Activated naive CD8-positive, alpha-beta T cell treated with anti-CD3 and anti-CD28 coated beads, Interleukin-2, amount 50 U/mL, for 24 hours (primary cell): Measurements from ENCODE around the gene TUBA3E.
"Not testable (repeated sequence)": the region's sequence is repeated elsewhere in the genome, so short reads cannot be mapped to it uniquely, and the experiment has no call there.

Experiments used
- ATAC-seq: fragments of 150-1000 bp; cut with Tn5 transposase; one replicate; pipeline ENCODE4 v1.10.0; 2021
- DNase-seq: peaks from one replicate; pipeline ENCODE4 v3.0.0; 2021
- H3K27ac Mint-ChIP-seq: one replicate; pipeline ENCODE4 v1.8.0; 2021; ENCODE audit warnings: mild to moderate bottlenecking, mixed read lengths
- H3K27me3 Mint-ChIP-seq: one replicate; pipeline ENCODE4 v1.8.0; 2021; ENCODE audit warnings: mixed read lengths
- H3K36me3 Mint-ChIP-seq: one replicate; pipeline ENCODE4 v1.8.0; 2021; ENCODE audit warnings: low read depth, mixed read lengths
- H3K4me1 Mint-ChIP-seq: one replicate; pipeline ENCODE4 v1.8.0; 2021; ENCODE audit warnings: mixed read lengths
- H3K4me3 Mint-ChIP-seq: one replicate; pipeline ENCODE4 v1.8.0; 2021; ENCODE audit warnings: mild to moderate bottlenecking, moderate library complexity, mixed read lengths
- H3K9me3 Mint-ChIP-seq: one replicate; pipeline ENCODE4 v1.8.0; 2021; ENCODE audit warnings: mixed read lengths

TUBA3E gene

GRCh38 chr2:130152136-130152815, 46.0 kb downstream of the TUBA3E start:
- not testable (repeated sequence) for ATAC-seq, H3K9me3 Mint-ChIP-seq, H3K4me3 Mint-ChIP-seq, H3K4me1 Mint-ChIP-seq, H3K36me3 Mint-ChIP-seq, H3K27ac Mint-ChIP-seq, H3K27me3 Mint-ChIP-seq, DNase-seq

GRCh38 chr2:130151145-130151512, 47.1 kb downstream of the TUBA3E start:
- not testable (repeated sequence) for H3K27me3 Mint-ChIP-seq, H3K4me3 Mint-ChIP-seq, H3K9me3 Mint-ChIP-seq, ATAC-seq, DNase-seq, H3K36me3 Mint-ChIP-seq, H3K4me1 Mint-ChIP-seq, H3K27ac Mint-ChIP-seq

- ATAC-seq (no peak), DNase-seq (no peak)
- no peaks in the 10 kb centered on the region for H3K4me1 Mint-ChIP-seq
- no peak overlapping the region for H3K4me3 Mint-ChIP-seq
- H3K27ac Mint-ChIP-seq = no peak overlapping the region
- no peaks in the 10 kb centered on the region for H3K9me3 Mint-ChIP-seq
- H3K27me3 Mint-ChIP-seq = peaks cover 5% of the 10 kb centered on the region
- peaks cover 6% of the 10 kb centered on the region for H3K36me3 Mint-ChIP-seq
These were observed 47.8 kb downstream of the TUBA3E start for GRCh38 chr2:130150181-130151144.

- not testable (repeated sequence) for H3K27me3 Mint-ChIP-seq, ATAC-seq, H3K36me3 Mint-ChIP-seq, H3K9me3 Mint-ChIP-seq, DNase-seq, H3K4me1 Mint-ChIP-seq, H3K27ac Mint-ChIP-seq, H3K4me3 Mint-ChIP-seq
These were observed 49.7 kb downstream of the TUBA3E start for GRCh38 chr2:130148515-130148914.

GRCh38 chr2:130145006-130145414, 53.2 kb downstream of the TUBA3E start, which contains the start of gene CCDC74B:
CCDC74B (minus strand) TSS chr2:130145112; CDS start chr2:130144996, 116 bp downstream.
- Mint-ChIP-seq H3K27ac (peak within 1 kb of the TSS; percentile 31), H3K4me3 (peak within 1 kb of the TSS; percentile 72)
- not testable (repeated sequence) for H3K4me1 Mint-ChIP-seq, H3K36me3 Mint-ChIP-seq, H3K9me3 Mint-ChIP-seq, H3K27me3 Mint-ChIP-seq
- DNase-seq = peak; percentile 70
- ATAC-seq = peak; percentile 87

GRCh38 chr2:130143266-130144039, 54.8 kb downstream of the TUBA3E start:
- H3K9me3 Mint-ChIP-seq, H3K36me3 Mint-ChIP-seq, DNase-seq, H3K27me3 Mint-ChIP-seq, H3K27ac Mint-ChIP-seq, ATAC-seq, H3K4me1 Mint-ChIP-seq: not testable (repeated sequence)
- peak overlapping the region; percentile 72 for H3K4me3 Mint-ChIP-seq

GRCh38 chr2:130142396-130143265, 55.6 kb downstream of the TUBA3E start:
- H3K27me3 Mint-ChIP-seq, H3K4me1 Mint-ChIP-seq, DNase-seq, H3K27ac Mint-ChIP-seq, H3K9me3 Mint-ChIP-seq, H3K36me3 Mint-ChIP-seq, ATAC-seq: not testable (repeated sequence)
- peak overlapping the region; percentile 62 for H3K4me3 Mint-ChIP-seq
